ENCODE measurements around the gene SLC15A4.

DNA sequence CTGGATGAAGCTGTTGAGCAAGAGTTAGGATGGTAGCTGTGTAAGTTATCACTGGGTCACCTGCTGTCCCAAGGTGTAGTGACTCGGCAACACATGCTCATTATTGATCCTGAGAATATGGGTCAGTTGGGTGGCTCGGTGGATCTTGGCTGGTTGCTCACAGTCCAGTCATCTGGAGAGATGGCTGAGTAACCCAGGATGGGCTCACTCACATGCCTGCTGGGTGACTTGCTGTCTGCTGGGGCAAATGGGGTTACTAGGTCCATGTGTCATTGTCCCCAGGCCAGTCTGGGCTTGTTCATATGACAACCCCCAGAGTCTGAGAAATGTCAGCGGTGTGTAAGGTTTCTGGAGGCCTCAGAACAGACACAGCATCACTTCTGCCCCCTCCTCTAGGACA is 69.5 kb downstream of the SLC15A4 start:
- no peak for TF ChIP-seq CTCF (IDR thresholded peaks at IDR 0.05; ENCODE audit: low read depth, low read length, missing input control)
- no peak for TF ChIP-seq RAD21 (IDR thresholded peaks at IDR 0.05)
- TF ChIP-seq TAF1 (conservative IDR thresholded peaks at IDR 0.05) = no peak
- no peak for TF ChIP-seq MAX (IDR thresholded peaks at IDR 0.05)
- TF ChIP-seq SP1 (IDR thresholded peaks at IDR 0.05) = no peak
- TF ChIP-seq YY1 (IDR thresholded peaks at IDR 0.05) = no peak
- no peak for TF ChIP-seq ATF3 (IDR thresholded peaks at IDR 0.05)
- no peak for TF ChIP-seq GABPA (IDR thresholded peaks at IDR 0.05 in 1 of 2, conservative IDR thresholded peaks at IDR 0.05 in 1 of 2)
- TF ChIP-seq EGR1 (IDR thresholded peaks at IDR 0.05; ENCODE audit: low read depth in 2 of 2) = no peak
- no peak for TF ChIP-seq JUND (IDR thresholded peaks at IDR 0.05)
- TF ChIP-seq, protein P1, sequence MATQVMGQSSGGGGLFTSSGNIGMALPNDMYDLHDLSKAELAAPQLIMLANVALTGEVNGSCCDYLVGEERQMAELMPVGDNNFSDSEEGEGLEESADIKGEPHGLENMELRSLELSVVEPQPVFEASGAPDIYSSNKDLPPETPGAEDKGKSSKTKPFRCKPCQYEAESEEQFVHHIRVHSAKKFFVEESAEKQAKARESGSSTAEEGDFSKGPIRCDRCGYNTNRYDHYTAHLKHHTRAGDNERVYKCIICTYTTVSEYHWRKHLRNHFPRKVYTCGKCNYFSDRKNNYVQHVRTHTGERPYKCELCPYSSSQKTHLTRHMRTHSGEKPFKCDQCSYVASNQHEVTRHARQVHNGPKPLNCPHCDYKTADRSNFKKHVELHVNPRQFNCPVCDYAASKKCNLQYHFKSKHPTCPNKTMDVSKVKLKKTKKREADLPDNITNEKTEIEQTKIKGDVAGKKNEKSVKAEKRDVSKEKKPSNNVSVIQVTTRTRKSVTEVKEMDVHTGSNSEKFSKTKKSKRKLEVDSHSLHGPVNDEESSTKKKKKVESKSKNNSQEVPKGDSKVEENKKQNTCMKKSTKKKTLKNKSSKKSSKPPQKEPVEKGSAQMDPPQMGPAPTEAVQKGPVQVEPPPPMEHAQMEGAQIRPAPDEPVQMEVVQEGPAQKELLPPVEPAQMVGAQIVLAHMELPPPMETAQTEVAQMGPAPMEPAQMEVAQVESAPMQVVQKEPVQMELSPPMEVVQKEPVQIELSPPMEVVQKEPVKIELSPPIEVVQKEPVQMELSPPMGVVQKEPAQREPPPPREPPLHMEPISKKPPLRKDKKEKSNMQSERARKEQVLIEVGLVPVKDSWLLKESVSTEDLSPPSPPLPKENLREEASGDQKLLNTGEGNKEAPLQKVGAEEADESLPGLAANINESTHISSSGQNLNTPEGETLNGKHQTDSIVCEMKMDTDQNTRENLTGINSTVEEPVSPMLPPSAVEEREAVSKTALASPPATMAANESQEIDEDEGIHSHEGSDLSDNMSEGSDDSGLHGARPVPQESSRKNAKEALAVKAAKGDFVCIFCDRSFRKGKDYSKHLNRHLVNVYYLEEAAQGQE (IDR thresholded peaks at IDR 0.05) = no peak
- no peak for TF ChIP-seq FOXA1 (IDR thresholded peaks at IDR 0.05)
- TF ChIP-seq, protein P2, sequence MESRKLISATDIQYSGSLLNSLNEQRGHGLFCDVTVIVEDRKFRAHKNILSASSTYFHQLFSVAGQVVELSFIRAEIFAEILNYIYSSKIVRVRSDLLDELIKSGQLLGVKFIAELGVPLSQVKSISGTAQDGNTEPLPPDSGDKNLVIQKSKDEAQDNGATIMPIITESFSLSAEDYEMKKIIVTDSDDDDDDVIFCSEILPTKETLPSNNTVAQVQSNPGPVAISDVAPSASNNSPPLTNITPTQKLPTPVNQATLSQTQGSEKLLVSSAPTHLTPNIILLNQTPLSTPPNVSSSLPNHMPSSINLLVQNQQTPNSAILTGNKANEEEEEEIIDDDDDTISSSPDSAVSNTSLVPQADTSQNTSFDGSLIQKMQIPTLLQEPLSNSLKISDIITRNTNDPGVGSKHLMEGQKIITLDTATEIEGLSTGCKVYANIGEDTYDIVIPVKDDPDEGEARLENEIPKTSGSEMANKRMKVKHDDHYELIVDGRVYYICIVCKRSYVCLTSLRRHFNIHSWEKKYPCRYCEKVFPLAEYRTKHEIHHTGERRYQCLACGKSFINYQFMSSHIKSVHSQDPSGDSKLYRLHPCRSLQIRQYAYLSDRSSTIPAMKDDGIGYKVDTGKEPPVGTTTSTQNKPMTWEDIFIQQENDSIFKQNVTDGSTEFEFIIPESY (IDR thresholded peaks at IDR 0.05) = no peak
- no peak for TF ChIP-seq HNF4G (IDR thresholded peaks at IDR 0.05)

Data from liver (tissue), 3 donors.